Measurements from ENCODE around the gene ELP4.

ELP4 gene

GRCh38 chr11:31809541-31809856, 299.9 kb downstream of the ELP4 start:
- DNase-seq (ENCODE audit: low read depth in 2 of 2, low spot score in 1 of 2): no peak

DNA sequence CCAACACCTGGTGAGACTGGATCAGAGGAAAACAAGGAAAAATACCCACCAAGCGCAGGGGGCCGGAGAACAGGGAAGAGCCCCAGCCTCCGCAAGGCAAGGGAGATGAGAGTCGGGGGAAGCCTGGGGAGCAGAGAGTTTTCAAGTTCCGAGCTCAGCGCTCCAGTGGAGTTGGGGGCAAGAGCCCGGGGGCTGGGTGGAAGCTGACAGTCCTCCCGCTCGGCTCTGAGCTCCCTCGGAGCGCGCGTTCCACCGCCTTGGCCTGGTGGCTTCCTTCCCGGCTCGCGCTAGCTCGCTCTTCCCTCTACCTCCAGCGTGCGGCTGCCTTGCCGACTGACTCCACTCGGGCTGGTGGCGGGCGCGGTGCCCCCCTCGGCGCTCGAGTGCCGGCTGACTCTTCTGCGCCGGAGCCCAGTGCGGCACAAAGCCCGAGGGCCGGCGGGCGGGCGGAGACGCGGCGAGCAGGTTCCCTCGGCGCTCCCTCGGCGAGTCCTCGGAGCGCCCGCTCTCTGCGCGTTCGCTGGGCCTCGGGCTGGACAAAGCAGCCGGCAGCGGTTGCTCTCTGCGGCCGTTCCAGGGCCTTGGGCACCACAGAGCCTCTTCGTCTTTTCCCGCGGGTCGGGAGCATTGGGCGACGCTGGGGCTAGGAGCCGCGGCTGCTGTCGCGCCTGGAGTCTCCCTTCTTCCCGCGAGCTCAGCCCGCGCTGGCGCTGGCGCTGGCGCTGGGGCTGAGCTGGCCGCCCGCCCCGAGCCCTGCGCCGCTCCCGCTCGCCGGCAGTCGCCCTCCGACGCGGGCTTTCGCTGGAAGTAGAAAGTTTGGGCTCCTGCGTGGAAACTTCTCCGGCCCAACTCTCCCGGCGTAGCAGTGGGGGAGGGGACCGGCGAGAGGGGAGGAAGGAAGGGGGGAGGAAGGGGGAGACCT, 300.6 kb downstream of the ELP4 start:
- DNase-seq (ENCODE audit: low read depth in 2 of 2, low spot score in 1 of 2): no peak

DNA sequence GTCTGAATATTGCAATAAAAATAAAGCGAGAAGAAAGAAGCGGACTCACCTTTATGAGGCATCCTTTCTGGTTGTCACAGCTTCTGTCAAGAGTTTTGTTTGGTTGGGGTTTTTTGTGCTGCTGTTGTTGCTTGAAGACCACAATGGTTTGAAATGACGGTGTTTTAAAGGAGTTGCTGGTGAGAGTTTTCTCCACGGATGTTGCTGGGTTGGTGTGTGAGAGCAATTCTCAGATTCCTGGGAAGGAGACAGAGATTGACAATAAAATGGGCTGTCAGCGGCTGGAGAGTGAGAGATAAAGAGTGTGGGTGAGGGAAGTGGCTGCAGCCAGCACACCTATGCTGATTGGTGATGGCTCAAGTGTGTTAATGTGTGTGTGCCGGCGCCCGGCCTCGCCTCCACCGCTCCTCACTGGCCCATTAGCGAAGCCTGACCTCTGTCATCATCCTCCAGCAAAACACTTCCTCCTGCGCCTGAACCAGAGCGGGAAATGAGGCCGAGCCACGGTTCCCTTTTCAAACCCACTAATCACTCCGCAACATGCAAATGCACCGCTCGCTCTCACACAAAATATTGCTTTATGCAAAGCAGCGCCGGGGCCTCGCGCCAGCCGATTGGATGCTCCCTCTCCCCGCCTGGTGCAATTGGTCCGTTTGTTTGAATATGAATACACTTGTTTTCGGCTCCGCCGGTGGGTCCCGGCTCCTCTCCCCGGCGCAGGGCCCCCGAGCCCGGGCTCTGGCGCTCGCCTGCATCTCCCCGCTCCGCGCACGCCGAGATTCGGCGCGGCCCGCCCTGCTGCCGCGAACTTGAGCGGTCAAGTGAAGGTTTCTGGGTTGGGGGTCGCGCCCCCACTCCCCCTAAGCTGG, 301.4 kb downstream of the ELP4 start, which contains the start of gene PAX6:
Gene PAX6 (minus strand): TSS at position 544 of the 869 bp plus-strand sequence. CDS start 4,911 bp downstream, outside the sequence.
- DNase-seq (ENCODE audit: low read depth in 2 of 2, low spot score in 1 of 2): no peak

GRCh38 chr11:31812383-31813381, 303.1 kb downstream of the ELP4 start:
- no peak for DNase-seq (ENCODE audit: low read depth in 2 of 2, low spot score in 1 of 2)

DNA sequence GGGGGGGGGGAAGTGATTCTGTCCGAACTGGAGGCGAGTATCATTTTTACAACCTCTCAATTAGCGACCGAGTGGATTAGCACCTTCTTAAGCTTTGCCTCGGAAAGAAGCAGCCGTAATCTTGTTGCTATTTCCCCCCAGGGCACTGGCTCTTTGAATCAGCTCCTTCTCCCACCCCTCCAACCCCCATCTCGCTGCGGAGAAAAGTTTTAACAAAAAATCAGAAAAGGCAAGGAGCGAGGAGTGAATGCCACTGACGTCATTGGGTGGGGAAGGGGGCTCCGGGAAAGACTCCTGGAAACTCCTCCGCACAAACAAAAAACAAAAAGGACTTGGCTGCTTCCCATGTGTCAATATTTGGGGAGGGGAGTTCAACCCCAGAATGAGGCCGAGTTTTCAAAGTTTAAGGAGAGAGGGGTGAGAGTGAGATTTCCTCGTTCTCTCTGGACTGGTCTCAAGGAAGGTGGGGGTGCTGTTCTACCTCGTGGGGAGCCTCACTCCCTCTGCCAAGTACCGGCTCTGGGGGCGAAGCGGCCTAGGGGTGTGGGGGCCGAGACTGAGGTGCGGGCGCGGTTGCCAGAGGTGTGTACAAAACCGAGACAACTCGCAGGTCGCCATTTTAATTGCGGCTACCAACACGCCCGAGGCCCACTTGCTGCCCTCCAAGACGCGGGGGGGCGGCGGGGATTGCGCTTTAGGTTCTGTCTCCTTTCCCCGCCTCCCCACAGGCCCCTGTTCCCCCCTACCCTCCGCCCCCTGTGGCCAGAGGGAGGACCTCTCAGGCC, 304.0 kb downstream of the ELP4 start:
- DNase-seq (ENCODE audit: low read depth in 2 of 2, low spot score in 1 of 2): no peak

GRCh38 chr11:31814176-31814868, 304.8 kb downstream of the ELP4 start:
- DNase-seq (ENCODE audit: low read depth in 2 of 2, low spot score in 1 of 2): no peak

- DNase-seq (ENCODE audit: low read depth in 2 of 2, low spot score in 1 of 2): no peak
Observed at GRCh38 chr11:31815711-31816467, 306.3 kb downstream of the ELP4 start.

DNA sequence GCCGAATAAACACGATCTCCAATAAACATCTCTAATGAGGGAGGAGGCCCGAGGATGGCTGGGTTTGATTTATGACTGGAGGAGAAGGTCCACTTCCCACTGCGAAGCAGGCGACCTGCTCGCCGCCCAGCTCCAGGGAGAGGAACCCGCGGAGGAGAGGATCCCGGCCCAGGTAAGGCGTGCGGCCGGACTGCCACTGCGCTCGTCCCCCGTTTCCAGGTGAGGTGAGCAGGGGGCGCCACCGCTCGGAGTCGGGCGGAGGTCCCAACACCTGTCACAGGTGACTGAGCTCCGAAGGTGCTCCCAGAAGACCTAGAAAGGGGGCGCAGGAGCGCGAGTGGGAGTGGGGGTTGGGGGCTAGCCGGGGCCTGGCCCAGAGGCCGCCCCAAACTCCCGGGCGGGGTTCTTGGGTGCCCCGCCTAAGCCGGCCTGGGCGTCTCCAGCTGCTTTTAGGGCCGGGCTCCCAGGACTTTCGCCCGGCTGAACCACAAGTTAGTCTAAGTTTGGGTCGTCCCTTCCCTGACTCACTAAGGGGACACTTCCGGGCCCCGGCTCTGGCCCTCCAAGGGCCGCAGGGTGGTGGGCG, 307.0 kb downstream of the ELP4 start:
- no peak for DNase-seq (ENCODE audit: low read depth in 2 of 2, low spot score in 1 of 2)

- no peak for DNase-seq (ENCODE audit: low read depth in 2 of 2, low spot score in 1 of 2)
Observed at GRCh38 chr11:31817054-31817620, 307.6 kb downstream of the ELP4 start.

DNA sequence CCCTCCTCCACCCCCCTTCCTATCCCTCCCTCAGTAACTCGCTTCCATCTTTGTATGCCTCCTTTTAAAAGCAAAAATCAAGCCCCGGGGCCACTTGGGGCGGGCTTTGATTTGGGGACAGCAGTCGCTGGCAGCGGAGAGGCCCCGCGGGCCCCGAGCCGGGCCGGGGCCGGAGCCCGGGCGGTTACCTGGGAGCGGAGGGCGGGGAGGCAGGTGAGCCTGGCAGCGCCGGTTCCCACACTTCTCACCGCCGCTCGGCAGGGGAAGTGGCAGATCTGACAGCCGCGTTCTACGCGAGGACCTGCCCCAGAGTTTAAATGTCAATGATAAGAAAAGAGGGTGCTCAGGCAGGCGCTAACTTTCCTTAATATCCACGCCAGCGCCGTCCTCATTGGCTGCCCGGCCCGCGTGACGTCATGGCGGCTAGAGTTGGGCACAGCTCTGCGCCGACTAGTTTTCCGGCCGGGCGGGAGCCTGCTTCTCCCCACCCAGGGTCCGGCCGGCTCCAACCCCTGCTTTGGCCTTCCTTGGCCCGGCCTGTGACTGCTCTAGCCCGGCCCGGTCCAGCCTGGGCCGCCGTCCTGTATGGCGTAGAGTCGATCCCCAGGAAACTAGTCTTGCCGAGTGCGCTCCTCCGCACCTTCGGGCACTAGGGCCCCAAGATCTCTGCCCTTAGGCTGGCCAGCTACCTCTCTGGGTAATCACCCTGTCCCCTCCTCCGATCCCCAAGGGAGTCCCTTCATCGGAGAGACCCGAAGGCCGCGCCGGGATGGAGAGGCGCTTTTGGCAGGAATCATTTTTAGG, 308.3 kb downstream of the ELP4 start:
- no peak for DNase-seq (ENCODE audit: low read depth in 2 of 2, low spot score in 1 of 2)

DNA sequence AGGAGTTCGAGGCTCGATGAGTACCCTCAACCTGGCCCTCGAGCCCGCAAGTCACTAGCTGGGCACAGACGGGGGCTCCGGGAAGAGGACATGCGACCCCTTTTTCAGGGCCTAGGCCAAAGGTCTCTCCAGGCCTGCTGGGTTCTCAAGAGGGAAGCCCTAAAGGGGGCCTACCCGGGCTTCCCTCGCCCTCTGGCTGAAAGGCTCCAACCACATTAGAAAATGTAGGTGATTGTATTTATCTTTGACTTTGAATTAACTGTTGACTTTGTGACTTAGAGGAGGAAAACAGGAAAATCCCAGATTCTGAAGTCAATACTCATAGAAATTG, 308.8 kb downstream of the ELP4 start:
- no peak for DNase-seq (ENCODE audit: low read depth in 2 of 2, low spot score in 1 of 2)

- no peak for DNase-seq (ENCODE audit: low read depth in 2 of 2, low spot score in 1 of 2)
Observed at GRCh38 chr11:31818874-31819331, 309.3 kb downstream of the ELP4 start.

GRCh38 chr11:31819621-31820437, 310.3 kb downstream of the ELP4 start:
- DNase-seq (ENCODE audit: low read depth in 2 of 2, low spot score in 1 of 2): no peak

DNA sequence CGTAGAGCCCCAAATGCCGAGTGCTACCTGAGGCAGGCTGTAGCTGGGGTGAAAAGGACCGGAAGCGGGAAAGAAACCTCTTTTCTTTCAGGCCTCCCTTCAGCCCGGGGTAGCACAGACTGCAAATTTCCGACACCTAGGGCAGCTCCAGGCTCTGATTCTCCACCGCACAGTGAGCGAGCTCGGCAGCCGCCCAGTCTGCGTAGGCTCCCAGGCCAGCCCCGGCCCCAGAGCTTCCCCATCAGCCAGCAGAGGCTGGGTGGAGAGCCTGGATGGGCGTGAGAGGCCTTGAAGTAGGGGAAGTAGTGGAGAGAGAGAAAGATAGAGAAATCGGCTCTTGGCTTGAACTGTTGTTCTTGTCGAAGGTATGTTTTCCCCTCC, 310.9 kb downstream of the ELP4 start:
- no peak for DNase-seq (ENCODE audit: low read depth in 2 of 2, low spot score in 1 of 2)

DNA sequence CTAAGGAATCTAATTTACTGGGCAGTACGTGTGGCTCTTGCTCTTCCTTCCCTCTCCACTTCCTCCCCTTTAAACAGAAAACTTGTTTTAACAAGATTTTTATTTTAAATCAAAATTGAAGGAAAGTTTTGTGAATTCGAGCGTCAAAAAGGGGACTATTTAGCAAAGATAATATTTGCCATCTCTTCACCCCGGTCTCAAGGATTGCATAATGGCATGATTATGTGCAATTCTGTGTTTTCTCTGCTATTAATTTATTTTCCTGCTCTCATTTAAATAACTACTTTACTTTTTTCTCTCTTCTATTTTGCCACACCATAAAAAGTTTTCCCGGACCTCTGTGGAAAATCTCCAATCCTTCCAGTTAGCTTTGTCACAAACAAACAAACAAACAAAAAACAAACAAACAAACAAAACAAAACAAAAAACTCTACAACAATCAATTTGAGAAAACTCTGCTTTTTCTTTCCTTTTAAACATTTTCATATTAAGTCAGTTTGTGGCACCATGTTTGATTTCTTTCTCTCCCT, 311.7 kb downstream of the ELP4 start:
- DNase-seq (ENCODE audit: low read depth in 2 of 2, low spot score in 1 of 2): no peak

- no peak for DNase-seq (ENCODE audit: low read depth in 2 of 2, low spot score in 1 of 2)
Observed at GRCh38 chr11:31821766-31822165, 312.2 kb downstream of the ELP4 start.

Measured in stimulated activated CD8-positive, alpha-beta memory T cell treated with anti-CD3 and anti-CD28 coated beads, Interleukin-4, amount 100 ng/mL, for 1 hour (primary cell).